ENCODE data around the gene HAPLN1.

Gene HAPLN1

DNA sequence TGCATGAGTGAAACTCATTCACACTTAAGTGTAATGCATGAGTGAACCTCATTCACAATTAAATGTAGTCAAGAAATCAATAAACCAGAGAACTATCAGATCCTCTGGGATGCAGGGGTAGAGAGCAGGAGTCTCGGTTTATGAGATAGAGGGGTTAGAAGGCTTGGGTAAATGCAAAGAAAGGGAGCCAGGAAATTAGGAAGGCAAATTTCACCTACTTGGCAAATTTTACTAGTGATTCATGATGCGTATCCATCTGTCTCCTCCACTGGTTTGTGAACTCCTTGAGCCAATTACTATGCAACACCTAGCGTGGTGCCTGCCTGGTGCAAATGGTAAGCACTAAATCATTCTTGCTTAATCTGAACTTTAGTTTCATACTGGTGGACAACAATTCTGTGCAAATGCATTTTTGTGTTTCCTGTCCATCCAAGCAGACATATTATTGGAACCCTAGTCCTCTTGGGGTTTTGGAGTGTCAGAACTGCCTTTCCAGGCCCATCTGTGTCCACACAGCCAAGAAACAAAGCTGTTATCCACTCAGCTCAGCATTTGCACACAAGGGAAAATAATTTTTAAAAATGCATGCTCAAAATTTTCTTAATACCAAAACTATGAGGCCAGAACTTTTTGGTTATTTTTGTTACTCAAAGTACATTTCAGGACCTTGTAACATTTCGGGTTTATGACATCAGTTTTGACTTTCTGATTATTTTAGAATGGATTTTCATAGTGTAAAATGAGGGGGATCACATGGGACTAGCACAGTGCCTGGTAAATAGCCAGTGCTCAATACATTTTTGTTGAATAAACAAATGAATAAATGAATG, 5.2 kb downstream of the HAPLN1 start:
- DNase-seq: no peak

DNA sequence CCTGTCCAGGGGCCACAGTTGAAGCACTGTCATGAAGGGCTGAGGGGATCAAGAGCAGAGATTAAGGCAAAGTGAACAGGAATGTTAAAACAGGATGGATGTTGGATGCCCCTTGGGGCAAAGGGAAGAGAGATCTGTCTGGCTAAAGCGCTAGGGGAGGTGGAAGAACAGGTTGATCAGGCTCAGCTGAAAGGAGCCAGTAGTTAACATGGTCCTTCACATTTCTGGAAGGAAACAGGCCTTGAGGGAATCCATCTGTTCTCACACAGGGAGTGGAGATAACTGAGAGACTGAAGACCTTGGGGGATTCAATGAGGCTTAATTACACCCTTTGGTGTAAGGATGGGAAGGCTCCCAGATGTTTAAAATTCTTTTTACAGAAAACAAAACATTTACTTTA, 5.8 kb downstream of the HAPLN1 start:
- DNase-seq: no peak

DNA sequence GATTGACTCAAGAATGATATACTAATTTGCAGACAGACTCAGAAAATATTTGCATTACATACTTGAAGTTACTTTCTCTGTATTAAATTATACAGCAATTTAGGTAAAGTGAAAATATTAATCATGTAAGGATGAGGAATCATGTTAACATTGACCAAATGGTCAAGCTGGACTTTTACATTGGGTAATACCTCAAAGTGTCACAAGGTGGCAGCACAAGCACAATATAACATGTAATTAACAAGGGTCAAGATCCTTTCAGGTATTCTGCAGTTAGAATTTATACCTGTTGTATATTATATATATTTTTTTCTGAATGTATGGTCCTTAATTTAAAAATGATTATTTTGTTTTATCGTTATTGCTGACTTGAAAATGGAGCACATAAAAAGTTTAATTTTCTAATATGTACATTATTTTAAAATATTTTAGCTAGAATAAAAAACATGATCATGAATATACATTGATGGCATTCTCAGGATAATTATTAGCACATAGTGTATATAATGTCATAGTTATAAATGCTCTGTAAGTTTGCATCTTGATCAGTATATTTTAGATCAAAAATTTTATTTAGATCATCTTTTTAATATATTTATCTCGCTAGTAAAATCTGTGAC, 8.6 kb downstream of the HAPLN1 start:
- DNase-seq: peak; percentile 43

DNA sequence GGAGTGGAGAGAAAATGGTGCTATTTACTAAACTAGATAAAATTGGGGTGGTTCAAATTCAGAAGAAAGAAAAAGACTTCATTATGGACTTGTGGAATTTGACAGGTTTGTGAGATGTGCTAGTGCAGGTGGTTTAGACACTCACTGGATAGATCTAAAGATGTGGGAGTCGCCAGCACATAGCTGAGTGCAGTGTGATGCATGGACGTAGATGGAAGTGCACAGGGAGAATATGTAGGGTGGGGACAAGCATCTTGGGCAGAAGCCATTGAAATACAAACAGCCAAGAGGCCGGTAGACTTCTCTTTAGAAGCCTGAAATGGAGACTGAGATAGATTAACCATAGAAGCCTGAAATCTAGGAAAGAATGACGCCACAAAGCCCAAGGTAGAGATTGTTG, 10.7 kb downstream of the HAPLN1 start:
- DNase-seq: no peak

DNA sequence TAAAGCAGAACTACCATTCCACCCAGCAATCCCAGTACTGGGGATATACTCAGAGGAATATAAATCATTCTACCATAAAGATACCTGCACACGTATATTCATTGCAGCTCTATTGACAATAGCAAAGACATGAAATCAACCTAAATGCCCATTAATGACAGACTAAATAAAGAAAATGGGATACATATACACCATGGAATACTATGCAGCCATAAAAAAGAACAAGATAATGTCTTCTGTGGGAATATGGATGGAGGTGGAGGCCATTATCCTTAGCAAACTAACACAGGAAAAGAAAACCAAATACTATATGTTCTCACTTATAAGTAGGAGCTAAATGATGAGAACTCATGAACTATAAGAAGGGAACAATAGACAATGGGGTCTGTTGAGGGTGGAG, 12.5 kb downstream of the HAPLN1 start:
- no peak for DNase-seq

DNA sequence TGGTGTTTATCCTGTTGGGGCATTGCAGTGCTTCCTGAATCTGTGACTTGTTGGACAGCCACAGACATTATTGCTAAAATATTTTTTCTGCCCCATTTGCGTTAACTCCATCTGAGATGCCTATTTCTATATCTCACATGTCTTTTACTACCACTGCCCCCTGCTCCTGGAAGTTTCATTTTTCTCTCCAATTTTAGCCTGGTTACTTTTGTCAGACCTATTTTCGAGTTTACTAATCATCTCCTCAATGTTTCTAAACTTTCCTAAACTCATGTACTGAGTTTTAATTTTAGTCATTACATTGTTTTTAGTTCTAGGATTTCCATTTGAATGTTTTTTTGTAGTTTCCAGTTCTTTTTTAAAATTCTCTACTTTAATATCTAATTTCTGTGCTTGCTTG, 17.6 kb downstream of the HAPLN1 start:
- no peak for DNase-seq

DNA sequence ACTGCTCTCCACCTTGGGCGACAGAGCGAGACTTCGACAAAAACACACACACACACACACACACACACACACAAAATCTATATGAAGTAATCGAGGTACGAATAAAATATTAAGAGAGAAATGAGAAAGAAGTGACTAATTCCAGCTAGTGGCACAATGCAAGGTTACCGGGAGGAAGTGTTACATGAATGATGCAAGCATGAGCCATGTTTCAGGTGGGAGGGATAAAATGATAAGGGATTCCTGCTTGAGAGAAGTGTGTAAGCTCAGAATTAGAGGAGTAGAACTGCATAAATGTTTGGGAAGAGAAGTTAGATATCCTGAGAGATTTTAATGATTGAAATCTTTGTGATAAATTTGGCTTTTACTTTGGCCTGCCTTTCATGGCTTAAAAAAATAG, 18.8 kb downstream of the HAPLN1 start:
- DNase-seq: no peak

DNA sequence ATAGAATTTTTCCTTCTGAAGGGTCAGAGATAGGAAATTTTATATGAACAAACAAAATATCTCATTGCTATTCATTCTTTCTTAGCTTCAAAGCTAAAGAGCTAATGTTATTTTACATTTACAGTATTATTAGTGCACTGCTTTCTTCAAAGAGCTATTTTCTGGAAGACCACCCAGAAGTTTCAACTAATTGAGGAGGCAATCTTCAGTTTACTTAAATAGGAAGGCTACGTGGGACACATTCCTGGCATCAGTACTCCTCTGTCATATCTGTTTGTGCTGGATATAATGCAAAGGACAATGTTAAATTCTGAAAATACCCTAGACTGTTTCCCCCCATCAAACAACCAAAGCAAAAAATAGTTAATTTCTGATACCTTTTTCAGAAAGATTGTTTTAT, 30.8 kb downstream of the HAPLN1 start:
- no peak for DNase-seq

DNA sequence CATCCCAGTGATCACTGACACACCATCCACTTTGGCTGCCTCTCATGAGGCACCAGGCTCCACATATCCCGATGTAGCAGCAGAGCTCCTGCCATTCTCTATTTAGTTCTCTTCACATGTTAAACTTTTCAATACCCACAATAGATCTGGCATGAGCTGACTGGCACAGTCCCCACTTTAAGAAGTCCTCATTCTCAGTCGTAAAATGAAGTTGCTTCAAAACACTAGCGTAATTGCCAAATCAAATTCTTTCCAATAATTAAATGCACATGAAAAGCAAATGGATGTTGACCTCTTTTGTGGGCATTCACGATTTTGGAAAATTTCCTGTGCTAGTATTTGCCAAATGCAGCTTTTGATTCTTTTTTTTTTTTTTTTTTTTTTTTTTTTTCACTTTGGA, 32.4 kb downstream of the HAPLN1 start:
- no peak for DNase-seq

DNA sequence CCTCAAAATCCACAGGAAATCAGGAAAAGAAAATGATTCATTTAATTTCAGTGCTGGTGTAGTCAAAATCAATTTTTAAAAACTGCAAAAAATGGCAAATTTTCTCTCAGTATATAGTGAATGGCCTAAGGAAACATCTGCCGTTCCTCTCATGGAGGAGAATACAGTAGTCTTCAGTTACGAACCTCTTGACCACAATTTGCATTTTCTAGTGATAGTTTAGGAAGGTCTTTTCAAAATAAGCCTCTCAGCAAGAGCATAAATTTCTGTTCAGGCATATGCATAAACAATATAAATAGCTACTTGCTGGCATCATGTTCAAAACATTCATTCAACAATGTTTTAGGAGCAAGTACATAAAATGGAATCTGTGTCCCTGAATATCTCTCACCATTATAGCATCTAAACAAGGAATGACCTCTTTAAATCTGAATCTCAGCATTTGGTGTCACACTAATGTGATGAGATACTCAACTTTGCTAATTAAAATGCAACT, 33.5 kb downstream of the HAPLN1 start:
- no peak for DNase-seq

DNA sequence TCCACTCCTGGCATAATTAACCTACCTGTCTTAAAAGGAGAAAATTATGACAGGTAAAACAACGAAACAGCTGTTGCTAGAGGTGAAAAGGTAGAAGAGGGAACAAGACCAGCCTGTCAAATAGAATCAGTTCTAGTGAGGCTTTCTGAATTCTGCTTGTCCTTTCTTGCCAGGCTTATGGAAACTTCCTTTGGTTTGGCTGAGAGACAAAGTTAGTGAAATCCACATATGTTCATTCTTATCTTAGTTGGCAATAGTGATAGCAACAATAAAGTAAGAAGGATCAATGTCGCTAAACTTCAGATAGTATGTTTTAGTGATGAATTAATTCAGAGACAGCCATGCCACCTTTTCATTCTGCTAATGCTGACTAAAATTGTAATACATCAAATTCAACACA, 34.4 kb downstream of the HAPLN1 start:
- DNase-seq: no peak

DNA sequence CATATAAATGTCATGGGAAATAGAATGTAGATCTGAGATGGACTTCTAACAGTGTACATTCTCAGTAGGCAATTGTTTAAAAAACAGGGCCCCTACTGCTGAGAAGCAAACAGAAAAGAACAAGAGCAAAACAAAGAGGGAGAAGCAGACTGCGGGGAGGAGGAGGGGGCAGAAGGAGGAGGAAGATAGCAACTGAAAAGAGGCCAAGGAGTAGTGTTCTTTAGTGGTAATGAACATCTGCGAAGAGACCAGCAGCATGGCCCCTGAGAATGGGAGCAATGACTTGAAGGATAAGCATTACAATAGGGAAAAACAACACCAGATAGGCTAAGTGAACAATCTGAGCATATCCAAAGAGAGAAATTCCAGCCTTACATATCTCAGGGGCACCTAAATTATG, 36.8 kb downstream of the HAPLN1 start:
- no peak for DNase-seq

DNA sequence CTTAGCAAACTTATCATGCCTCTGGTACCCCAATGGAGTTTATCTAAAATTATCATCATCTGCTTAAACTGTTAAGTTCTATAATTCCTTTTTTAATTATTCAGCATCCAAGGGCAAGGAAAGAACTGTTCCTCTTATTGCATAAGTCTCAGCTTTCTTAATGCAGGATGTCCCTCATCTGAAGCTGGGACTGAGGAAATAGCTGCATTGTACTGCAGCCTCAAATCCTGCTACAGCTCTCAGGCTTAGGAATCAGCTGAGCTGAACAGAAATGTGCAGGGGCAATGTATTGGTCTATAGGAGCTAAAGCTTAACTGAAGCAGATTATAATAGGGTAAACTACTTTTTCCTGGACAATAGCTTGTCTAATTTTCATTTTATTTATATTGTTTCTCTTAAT, 48.0 kb downstream of the HAPLN1 start:
- no peak for DNase-seq

DNA sequence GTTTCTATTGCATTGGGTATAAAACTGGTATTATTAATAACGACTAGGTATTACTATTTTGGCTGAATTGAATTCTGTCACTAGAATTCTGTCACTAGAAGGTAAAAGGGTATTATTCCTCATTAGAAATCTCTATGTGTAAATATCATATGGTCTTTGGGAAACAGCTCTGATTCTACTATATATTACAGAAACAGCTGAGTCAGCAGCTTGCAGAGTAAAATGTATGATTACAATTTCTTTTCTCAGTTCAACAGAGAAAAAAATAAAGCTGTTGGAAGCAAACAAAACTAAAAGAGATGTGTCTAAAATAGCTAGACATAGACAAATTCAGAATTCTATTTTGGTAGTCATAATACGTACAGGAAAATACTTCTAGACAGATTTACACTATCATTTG, 48.5 kb downstream of the HAPLN1 start:
- DNase-seq: no peak

DNA sequence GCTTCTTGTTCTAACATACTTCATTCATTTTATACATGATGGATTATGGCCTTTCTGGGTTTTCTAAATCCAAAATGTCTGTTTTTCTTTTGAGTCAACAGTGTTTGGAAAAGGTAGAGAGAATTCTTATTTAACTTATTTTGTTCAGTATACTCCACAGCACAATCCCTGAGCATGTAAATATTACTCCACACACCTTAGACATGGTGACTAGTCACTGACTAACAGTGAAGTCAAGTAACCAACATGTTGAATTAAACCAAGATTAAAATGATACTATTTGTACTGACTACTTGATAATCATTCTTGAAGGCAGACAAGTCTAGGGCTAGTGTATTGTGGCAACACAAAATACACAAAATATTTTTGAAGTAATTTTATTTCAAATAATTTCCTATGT, 55.0 kb downstream of the HAPLN1 start:
- DNase-seq: no peak

DNA sequence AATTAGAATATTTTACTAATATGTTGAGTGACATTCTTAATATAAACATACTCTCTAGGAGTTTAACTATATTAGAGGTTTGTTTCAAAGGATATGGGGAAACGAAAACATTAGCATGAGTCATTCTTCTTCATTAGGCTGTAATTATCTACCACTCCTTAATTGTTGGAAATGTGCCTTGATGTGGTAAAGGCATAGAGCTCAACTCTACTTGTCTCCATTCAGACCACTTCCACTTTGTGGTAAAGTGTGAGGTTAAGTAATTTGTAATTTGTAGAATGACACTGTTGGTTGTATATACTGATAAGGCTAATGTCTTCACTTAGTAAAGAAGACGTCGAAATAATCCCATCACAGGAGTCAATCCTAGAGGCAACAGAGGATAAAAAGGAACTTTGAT, 58.1 kb downstream of the HAPLN1 start:
- peak; percentile 1 for DNase-seq

DNA sequence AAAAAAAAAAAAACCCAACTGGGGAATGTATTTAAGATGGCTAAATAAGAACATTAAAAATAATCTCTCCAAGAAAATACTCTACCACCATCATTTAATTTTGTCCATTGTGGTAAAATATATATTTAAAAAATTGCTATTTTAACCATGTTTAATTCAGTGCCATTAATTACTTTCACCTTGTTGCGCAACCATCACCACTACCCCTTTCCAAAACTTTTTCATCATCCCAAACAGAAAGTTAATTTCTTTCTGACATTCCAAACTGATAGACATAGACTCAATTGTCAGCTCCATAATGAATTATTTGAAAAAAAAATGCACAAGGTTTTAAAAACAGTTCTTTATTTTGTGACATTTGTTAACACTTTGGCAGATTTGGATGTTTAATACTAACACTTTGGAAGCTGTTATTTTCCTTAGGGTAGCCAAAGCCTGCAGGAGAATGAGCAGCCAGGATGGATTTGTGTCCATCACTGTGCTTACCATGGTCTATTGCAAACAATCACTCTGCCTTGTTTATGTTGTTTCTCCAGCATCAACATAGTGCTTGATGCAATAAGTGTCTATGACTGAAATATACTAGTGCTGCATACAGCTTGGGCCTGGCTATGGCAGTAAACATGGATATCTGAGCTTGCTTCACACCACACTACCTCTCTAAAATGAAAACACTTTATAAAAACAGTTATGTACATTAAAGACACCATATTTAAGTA, 62.7 kb downstream of the HAPLN1 start:
- no peak for DNase-seq

DNA sequence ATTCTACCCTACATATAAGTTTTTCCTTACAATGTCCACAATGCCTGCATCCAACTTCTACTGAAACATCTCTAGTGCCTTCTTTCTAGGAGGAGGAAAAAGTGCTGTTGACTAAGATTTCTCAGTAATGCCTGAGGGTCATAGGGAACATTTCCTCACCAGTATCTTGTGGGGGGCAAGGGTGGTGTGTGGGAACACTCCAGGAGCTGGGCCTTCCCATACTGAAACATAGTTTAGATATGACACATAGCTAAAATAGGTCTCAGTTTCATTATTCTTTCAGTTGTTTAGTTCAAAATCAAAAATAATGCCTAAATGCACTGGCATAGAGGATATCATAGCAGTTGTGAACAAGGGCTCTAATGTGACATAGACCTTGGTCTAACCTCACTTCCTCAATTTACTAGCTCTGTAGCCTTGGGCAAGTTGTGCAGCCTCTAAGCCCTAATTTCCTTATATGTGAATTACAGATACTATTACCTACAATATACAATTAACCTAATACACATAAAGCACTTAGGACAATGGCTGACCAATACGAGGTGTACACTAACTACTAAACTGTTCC, 66.1 kb downstream of the HAPLN1 start:
- no peak for DNase-seq

DNA sequence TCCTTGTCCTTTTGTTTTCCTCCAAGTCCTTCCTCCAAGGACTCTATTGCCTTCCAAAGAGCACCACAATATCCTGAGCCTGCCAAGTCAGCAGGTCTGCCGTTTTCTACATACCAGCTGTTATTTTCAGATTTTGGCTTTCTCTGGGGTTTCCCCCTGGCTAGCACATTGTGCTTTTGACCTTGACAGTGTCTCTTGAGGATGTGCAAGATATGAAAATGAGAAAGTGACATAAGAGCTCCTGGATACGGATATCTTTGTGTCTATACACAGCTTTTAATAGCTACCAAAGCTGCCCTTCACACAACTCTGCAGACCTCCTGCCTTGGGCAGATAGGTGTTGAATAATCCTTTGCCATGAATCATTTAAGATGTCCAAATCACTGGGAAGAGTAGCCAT, 67.0 kb downstream of the HAPLN1 start:
- DNase-seq: no peak

DNA sequence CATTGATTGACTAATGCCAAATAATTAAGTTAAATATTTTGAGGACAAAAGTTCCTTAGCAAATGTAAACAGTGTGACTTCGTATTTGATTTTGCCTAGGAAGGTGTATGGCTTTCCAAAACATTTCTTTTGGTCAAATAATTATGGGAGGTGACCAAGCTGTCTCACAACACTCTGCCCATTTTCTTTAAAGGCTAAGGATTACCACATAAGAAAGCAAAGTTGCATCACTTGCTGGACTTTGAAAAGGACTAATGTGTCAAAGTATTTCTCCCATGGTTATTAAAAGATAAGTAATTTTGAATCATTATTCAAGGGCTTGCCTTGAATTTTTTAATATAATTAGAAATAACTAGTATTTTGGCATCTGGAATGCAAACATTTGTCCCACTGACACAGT, 74.7 kb downstream of the HAPLN1 start:
- no peak for DNase-seq

DNA sequence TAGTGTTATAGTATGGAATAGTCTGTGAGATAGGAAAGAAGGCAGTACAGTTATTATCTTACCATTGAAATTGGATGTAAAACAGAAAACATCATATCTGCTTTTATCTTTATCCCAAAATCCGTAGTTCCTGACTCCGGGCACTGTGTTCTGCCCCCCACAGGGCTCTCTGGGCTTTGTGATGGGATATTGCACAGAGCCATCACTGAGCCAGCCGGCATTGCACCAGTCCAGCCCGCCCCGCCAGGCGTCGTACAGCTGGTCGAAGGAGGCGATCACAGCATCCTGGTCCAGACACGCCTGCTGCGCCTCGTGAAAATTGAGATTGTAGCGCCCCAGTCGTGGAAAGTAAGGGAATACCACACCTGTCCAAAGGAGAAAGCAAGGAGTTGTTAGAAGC, 76.4 kb downstream of the HAPLN1 start:
- DNase-seq: no peak

DNA sequence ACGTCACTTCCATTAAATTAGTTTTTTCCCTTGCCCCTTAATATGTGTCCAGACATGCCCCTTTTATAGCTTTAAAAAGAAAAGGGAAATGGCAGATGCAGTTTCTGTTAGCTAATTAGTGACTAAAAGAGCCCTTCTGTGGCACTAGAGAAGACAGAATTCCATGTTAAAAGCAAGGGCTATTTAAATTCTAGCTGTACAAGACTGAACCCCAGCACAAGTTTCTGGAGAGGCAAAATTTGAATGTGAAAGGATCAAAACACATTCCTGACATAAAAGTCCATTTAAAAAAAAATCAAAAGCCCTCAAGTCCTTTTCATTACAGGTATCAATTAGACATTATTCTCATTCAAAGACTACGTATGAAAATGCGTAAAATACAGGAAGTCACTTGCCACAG, 78.7 kb downstream of the HAPLN1 start:
- no peak for DNase-seq

DNA sequence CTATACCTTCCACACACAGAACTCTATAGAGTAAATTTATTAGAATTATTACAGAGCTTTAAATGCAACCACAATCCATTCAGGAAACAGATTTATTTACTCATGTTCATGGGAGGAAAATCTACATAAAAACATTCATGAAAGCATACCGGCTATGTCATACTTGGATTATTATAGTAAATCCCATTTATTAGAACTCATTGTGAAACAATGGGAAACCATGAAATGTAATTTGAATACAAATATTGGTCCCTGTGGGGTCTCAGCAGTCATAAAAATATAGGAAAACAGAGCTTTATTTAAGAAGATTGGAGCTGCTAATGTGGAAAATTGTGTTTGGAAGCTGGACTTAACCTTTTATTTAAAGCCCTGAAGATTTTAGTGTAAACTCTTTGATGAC, 80.7 kb downstream of the HAPLN1 start:
- no peak for DNase-seq

DNA sequence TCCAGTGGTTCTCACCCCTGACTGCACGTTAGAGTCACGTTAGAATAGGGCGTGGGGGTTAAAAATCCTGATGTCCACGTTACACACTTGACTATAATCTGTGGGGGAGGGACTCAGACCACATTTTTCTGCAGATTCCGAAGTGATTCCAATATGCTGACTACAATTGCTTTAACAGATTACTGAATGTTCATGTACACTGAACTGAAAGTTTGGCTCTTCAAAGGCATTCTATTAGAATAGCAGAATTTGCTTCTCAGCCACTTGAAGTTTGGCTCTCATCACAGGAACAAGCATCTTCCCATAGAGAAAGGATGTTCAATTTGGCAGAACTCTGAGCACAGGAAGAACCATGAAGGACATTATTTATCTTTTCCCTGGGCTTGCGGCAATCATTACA, 84.5 kb downstream of the HAPLN1 start:
- no peak for DNase-seq

All from activated CD4-positive, alpha-beta T cell treated with anti-CD3 and anti-CD28 coated beads, Interleukin-10, Interleukin-2, amounts not matched to agents 100 ng/mL and 50 ng/mL, durations not matched to agents 16 hours and 8 hours (primary cell).